Omental fat pad (tissue), 4 donors: Measurements from ENCODE around the gene NYNRIN. TPM values are rescaled to one million over a fixed set of nuclear protein-coding genes. Genes with fewer than 3 reads are reported as not detected.

Source experiments
- ATAC-seq: fragments of 150-250 bp; one replicate; pipeline ENCODE4 v1.9.1; 2016; ENCODE audit warnings: mild to moderate bottlenecking, moderate library complexity; ENCODE audit not compliant: low FRiP score
- DNase-seq: peaks from one replicate; pipeline ENCODE4 v3.0.0-alpha.2; 2019; ENCODE audit warnings: low spot score
- total RNA-seq, 4 donors: library from RNA; depleted of rRNA; stranded (reverse); fragments of >200 nt; gene quantifications; one replicate each; pipeline ENCODE4 v1.1.0, GENCODE V29; 2016
- TF ChIP-seq, protein P1 (sequence below), 3 donors: fragments of 450-650 bp; IDR thresholded peaks; one replicate each; pipeline ENCODE4 v1.5.1; 2016 to 2017; ENCODE audit warnings: antibody characterized with exemption in 3 of 3, mild to moderate bottlenecking in 3 of 3, moderate library complexity in 2 of 3

Gene NYNRIN
- total RNA-seq, 4 donors from 2014 or later, result 4.6 to 24.9 (median 13.0) TPM

DNA sequence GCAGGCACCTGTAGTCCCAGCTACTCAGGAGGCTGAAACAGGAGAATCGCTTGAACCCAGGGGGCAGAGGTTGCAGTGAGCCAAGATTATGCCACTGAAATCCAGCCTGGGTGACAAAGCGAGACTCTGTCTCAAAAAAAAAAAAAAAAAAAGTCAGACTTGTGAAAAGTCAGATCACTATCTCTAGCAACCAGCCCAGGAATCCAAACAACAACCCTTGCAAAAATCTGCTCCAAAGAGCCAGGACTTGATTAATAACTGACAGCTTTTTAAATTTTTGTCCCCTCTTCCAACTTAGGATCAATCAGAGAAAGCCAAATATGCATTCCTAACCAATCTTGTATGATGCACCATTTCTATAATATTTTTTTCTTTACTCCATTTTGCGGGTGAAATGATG is 38.5 kb upstream of the NYNRIN start:
- ATAC-seq (no peak), DNase-seq (no peak)
- TF ChIP-seq, protein P1, sequence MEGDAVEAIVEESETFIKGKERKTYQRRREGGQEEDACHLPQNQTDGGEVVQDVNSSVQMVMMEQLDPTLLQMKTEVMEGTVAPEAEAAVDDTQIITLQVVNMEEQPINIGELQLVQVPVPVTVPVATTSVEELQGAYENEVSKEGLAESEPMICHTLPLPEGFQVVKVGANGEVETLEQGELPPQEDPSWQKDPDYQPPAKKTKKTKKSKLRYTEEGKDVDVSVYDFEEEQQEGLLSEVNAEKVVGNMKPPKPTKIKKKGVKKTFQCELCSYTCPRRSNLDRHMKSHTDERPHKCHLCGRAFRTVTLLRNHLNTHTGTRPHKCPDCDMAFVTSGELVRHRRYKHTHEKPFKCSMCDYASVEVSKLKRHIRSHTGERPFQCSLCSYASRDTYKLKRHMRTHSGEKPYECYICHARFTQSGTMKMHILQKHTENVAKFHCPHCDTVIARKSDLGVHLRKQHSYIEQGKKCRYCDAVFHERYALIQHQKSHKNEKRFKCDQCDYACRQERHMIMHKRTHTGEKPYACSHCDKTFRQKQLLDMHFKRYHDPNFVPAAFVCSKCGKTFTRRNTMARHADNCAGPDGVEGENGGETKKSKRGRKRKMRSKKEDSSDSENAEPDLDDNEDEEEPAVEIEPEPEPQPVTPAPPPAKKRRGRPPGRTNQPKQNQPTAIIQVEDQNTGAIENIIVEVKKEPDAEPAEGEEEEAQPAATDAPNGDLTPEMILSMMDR (IDR thresholded peaks at IDR 0.05), result no peak

DNA sequence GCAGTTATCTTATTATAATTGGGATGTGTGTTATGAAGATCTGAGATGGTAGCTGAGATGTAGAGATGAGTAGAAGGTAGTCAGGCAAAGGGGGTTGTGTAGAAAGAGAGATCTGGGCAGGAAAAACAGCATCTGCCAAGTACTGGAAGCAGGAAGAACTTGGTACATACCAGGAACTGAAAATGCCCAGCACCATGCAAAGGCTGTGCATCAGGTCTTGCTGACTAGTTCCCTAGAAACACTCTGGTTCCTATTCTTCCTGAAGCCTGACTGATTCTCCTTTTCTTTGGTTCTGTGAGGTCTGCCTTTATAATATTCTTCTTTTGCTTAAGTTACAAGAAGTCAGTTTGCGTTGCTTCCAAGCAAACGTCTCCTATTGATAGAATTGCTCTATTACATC is 37.5 kb upstream of the NYNRIN start:
- no peak for ATAC-seq
- DNase-seq, result no peak
- TF ChIP-seq, protein P1 (IDR thresholded peaks at IDR 0.05), result no peak

DNA sequence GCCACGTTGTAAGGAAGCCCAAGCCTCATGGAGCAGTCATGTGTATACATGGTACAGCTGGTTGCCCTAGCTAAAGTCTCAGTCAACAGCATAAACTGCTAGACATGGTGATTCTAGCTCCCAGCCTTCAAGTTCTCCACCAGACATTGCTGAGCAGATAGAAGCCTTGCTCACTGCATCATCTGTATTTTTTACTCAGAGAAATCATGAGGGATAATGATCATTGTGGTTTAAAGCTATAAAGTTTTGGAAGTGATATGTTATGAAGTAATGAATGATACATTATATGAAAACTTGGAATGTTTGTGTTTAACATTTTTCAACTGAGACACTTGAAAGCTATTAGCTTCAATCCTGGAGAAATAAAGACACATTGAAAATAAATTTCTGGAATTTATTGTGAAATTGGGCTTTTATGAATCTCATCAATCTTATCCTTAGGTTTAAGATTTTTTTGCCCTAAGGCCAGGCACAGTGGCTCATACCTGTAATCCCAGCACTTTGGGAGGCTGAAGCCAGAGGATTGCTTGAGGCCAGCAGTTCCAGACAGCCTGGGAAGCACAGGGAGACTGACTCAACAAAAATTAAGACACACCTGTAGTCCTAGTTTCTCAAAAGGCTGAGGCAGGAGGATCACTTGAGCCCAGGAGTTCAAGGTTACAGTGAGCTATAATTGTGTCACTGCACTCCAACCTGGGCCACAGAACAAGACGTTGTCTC is 36.4 kb upstream of the NYNRIN start:
- TF ChIP-seq, protein P1 (IDR thresholded peaks at IDR 0.05), result no peak
- DNase-seq (no peak), ATAC-seq (no peak)

DNA sequence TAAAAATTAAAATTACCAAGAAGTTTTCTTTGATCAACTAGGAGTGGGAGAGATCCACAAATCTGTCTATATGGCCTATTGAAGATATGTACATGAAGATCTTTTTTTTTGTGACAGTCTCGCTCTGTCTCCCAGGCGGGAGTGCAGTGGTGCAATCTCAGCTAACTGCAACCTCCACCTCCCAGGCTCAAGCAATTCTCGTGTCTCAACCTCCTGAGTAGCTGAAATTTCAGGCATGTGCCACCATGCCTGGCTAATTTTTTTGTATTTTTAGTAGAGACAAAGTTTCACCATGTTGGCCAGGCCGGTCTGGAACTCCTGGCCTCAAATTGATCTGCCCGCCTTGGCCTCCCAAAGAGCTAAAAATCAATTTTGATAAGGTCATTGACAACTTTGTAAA is 35.4 kb upstream of the NYNRIN start:
- TF ChIP-seq, protein P1 (IDR thresholded peaks at IDR 0.05), result no peak
- DNase-seq, result no peak

DNA sequence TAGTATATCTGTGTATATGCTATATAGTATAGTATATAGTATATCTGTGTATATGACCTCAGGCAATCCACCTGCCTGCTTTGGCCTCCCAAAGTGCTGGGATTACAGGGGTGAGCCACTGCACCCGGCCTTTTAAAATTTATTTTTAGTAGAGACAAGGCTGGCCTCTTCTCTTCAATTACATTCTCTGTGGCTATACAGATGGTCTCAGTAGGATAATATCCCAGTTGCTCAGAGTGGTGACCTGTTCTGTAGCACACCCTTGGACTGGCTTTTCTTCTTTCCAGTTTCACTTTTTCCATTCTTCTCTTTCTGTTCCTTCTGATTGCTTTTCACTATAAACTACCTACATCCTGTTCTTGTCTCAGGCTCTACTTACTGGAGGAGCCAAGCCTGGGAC is 34.0 kb upstream of the NYNRIN start:
- TF ChIP-seq, protein P1 (IDR thresholded peaks at IDR 0.05), result no peak
- no peak for DNase-seq
- no peak for ATAC-seq

More for the DNA sequence above, 35.4 kb upstream of the NYNRIN start:
- no peak for ATAC-seq

DNA sequence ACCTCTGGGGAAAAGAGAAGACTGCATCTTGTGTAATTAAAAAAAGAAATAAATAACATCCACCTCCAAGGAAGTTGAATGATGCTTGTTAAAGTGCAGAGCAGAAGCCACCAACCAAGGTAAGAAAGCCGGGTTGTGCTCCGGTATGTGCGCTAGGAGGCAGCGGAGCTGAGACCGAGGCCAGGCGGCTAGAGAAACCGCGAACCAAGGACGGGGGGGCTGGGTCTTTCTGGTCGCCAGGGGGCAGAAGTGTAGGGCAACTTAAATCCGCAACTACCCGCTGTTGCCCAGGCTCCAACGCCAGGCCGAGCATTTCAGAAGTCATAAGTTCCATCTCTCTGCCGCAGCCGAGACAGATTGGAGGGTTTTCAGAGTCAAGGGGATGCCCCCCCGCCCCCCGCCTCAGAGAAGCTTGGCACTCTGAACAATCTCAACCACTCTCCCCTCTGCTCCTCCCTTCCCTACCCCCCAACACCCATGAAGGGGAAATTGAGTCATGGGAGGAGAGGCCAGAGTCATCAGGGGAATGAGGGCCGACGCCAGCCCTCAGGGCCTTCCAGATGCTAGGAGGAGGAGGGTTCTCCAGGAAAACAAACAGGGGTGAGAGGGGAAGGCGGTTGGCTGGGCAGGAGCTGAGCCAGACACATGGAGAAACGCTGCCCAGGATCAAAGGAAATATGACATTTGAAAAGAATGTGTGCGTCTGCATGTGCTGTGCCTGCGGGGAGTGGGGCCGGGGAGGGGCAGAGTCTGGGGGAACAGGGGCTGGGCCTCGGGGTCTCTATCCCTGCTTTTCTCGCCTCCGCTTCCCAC is 33.0 kb upstream of the NYNRIN start:
- peak; percentile 72 for DNase-seq
- peak; percentile 74 for ATAC-seq
- TF ChIP-seq, protein P1 (IDR thresholded peaks at IDR 0.05), result peak in 1 of 3 donors; percentile 80

DNA sequence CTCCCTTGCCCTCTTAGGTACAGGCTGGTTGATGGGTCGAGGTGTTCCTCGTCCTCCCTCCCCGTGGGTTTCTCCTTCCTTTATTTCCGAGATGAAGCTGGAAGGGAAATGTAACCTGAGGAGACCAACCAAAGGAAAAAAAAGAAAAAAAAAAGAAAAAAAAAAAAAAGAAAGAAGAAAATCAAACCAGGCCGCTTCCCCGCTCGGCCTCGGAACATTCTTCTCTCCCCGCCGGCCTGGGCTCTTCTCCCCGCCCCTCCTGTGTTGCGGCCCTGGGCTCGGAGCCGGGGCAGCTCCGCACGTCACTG is 32.4 kb upstream of the NYNRIN start:
- no peak for ATAC-seq
- no peak for DNase-seq
- TF ChIP-seq, protein P1 (IDR thresholded peaks at IDR 0.05), result no peak
